HAP-1 (cell line): Measurements from ENCODE around the gene TBC1D23.

ENCODE experiments used
- DNase-seq, 2 experiments: peaks; one replicate each; pipeline ENCODE4 v3.0.0-alpha.2; 2016 to 2020; ENCODE audit warnings: low spot score in 2 of 2
- H3K27me3 ChIP-seq: fragments of 250-450 bp; sonication (Bioruptor Pico); 2 replicates; pipeline ENCODE4 v1.5.1; 2020; ENCODE audit warnings: low read depth, mild to moderate bottlenecking, moderate library complexity
- H3K36me3 ChIP-seq: fragments of 250-450 bp; sonication (Bioruptor Pico); replicated peaks from 2 replicates; pipeline ENCODE4 v1.5.1; 2020; ENCODE audit warnings: mild to moderate bottlenecking
- H3K4me1 ChIP-seq: fragments of 250-450 bp; sonication (Bioruptor Pico); 2 replicates; pipeline ENCODE4 v1.5.1; 2020; ENCODE audit warnings: mild to moderate bottlenecking
- H3K4me3 ChIP-seq: fragments of 250-450 bp; sonication (Bioruptor Pico); 2 replicates; pipeline ENCODE4 v1.5.1; 2020; ENCODE audit warnings: mild to moderate bottlenecking, moderate library complexity
- H3K9me3 ChIP-seq: fragments of 250-450 bp; sonication (Bioruptor Pico); 2 replicates; pipeline ENCODE4 v1.5.1; 2020; ENCODE audit warnings: mild to moderate bottlenecking, moderate library complexity
- in situ Hi-C: fragments of 300-500 bp; cut with MboI; formaldehyde crosslinking; loops from 3 replicates; pipeline ENCODE4 v1.14.3; 2020; ENCODE audit warnings: low sequenced_read_pairs, inconsistent platforms, mixed read lengths

TBC1D23 gene

GRCh38 chr3:100352296-100353231 is 91.8 kb downstream of the TBC1D23 start:
- H3K9me3 ChIP-seq, result no peaks in the 10 kb centered on the region
- no peaks in the 10 kb centered on the region for H3K27me3 ChIP-seq
- no peaks in the 10 kb centered on the region for H3K4me1 ChIP-seq
- no peak for DNase-seq
- H3K4me3 ChIP-seq, result no peak overlapping the region
- in situ Hi-C loops, result no loop called here
- peaks cover 58% of the 10 kb centered on the region for H3K36me3 ChIP-seq

GRCh38 chr3:100354850-100355249 is 94.1 kb downstream of the TBC1D23 start:
- no peak for DNase-seq
- H3K36me3 ChIP-seq, result peaks cover 47% of the 10 kb centered on the region
- H3K4me1 ChIP-seq, result no peaks in the 10 kb centered on the region
- no peaks in the 10 kb centered on the region for H3K9me3 ChIP-seq
- H3K4me3 ChIP-seq, result no peak overlapping the region
- no peaks in the 10 kb centered on the region for H3K27me3 ChIP-seq
- in situ Hi-C loops, result no loop called here

- Histone ChIP-seq H3K27me3 (no peaks in the 10 kb centered on the region), H3K9me3 (no peaks in the 10 kb centered on the region), H3K36me3 (peaks cover 30% of the 10 kb centered on the region), H3K4me3 (no peak overlapping the region), H3K4me1 (no peaks in the 10 kb centered on the region)
- in situ Hi-C loops, result no loop called here
- DNase-seq, result no peak
Observed at GRCh38 chr3:100358413-100358812, 97.6 kb downstream of the TBC1D23 start.

GRCh38 chr3:100359035-100359434 is 98.2 kb downstream of the TBC1D23 start:
- in situ Hi-C loops, result no loop called here
- H3K4me3 ChIP-seq, result no peak overlapping the region
- no peaks in the 10 kb centered on the region for H3K9me3 ChIP-seq
- H3K4me1 ChIP-seq, result no peaks in the 10 kb centered on the region
- peaks cover 36% of the 10 kb centered on the region for H3K36me3 ChIP-seq
- no peak for DNase-seq
- H3K27me3 ChIP-seq, result no peaks in the 10 kb centered on the region

- in situ Hi-C loops, result no loop called here
- H3K27me3 ChIP-seq, result no peaks in the 10 kb centered on the region
- H3K4me1 ChIP-seq, result no peaks in the 10 kb centered on the region
- H3K36me3 ChIP-seq, result peaks cover 36% of the 10 kb centered on the region
- no peak overlapping the region for H3K4me3 ChIP-seq
- DNase-seq, result no peak
- no peaks in the 10 kb centered on the region for H3K9me3 ChIP-seq
Observed at GRCh38 chr3:100360757-100361496, 100.1 kb downstream of the TBC1D23 start.

- DNase-seq, result no peak
- H3K36me3 ChIP-seq, result peaks cover 43% of the 10 kb centered on the region
- in situ Hi-C loops, result no loop called here
Observed at GRCh38 chr3:100361897-100362296, 101.1 kb downstream of the TBC1D23 start.

GRCh38 chr3:100364421-100364820 is 103.6 kb downstream of the TBC1D23 start:
- peaks cover 52% of the 10 kb centered on the region for H3K36me3 ChIP-seq
- in situ Hi-C loops, result no loop called here

More at GRCh38 chr3:100361897-100362296, 101.1 kb downstream of the TBC1D23 start:
- no peak overlapping the region for H3K4me3 ChIP-seq
- no peaks in the 10 kb centered on the region for H3K4me1 ChIP-seq
- H3K9me3 ChIP-seq, result no peaks in the 10 kb centered on the region
- H3K27me3 ChIP-seq, result no peaks in the 10 kb centered on the region

GRCh38 chr3:100366424-100366823 is 105.6 kb downstream of the TBC1D23 start:
- Histone ChIP-seq H3K9me3 (no peaks in the 10 kb centered on the region), H3K27me3 (no peaks in the 10 kb centered on the region), H3K4me1 (no peaks in the 10 kb centered on the region), H3K36me3 (peaks cover 52% of the 10 kb centered on the region), H3K4me3 (no peak overlapping the region)
- DNase-seq, result no peak
- in situ Hi-C loops, result no loop called here

More at GRCh38 chr3:100364421-100364820, 103.6 kb downstream of the TBC1D23 start:
- no peak overlapping the region for H3K4me3 ChIP-seq
- H3K4me1 ChIP-seq, result no peaks in the 10 kb centered on the region
- no peaks in the 10 kb centered on the region for H3K9me3 ChIP-seq
- DNase-seq, result no peak
- H3K27me3 ChIP-seq, result no peaks in the 10 kb centered on the region

GRCh38 chr3:100368441-100368840 is 107.6 kb downstream of the TBC1D23 start:
- Histone ChIP-seq H3K9me3 (no peaks in the 10 kb centered on the region), H3K27me3 (no peaks in the 10 kb centered on the region), H3K4me3 (no peak overlapping the region), H3K4me1 (no peaks in the 10 kb centered on the region), H3K36me3 (peaks cover 58% of the 10 kb centered on the region)
- in situ Hi-C loops, result no loop called here
- DNase-seq, result no peak

GRCh38 chr3:100370756-100371155 is 110.0 kb downstream of the TBC1D23 start:
- H3K27me3 ChIP-seq, result no peaks in the 10 kb centered on the region
- no peak for DNase-seq
- H3K4me1 ChIP-seq, result no peaks in the 10 kb centered on the region
- H3K4me3 ChIP-seq, result no peak overlapping the region
- H3K9me3 ChIP-seq, result no peaks in the 10 kb centered on the region
- H3K36me3 ChIP-seq, result peaks cover 65% of the 10 kb centered on the region
- in situ Hi-C loops, result no loop called here

- in situ Hi-C loops, result no loop called here
- DNase-seq, result no peak
- Histone ChIP-seq H3K9me3 (no peaks in the 10 kb centered on the region), H3K27me3 (no peaks in the 10 kb centered on the region), H3K4me3 (no peak overlapping the region), H3K4me1 (no peaks in the 10 kb centered on the region), H3K36me3 (peaks cover 60% of the 10 kb centered on the region)
Observed at GRCh38 chr3:100374521-100374920, 113.7 kb downstream of the TBC1D23 start.
